ENCODE results near the gene CDH16.

The CDH16 gene

GRCh38 chr16:66903544-66904427 is 14.9 kb downstream of the CDH16 start:
- H3K36me3 ChIP-seq, result no peaks in the 10 kb centered on the region
- no peaks in the 10 kb centered on the region for H3K27me3 ChIP-seq
- peak; percentile 28 for DNase-seq
- TF ChIP-seq CTCF (IDR thresholded peaks at IDR 0.05; ENCODE audit: low read depth, low read length), result no peak
- peaks cover 24% of the 10 kb centered on the region for H3K4me1 ChIP-seq
- no peaks in the 10 kb centered on the region for H3K9me3 ChIP-seq
- H3K4me3 ChIP-seq (ENCODE audit: low read depth, low read length), result no peak overlapping the region

DNA sequence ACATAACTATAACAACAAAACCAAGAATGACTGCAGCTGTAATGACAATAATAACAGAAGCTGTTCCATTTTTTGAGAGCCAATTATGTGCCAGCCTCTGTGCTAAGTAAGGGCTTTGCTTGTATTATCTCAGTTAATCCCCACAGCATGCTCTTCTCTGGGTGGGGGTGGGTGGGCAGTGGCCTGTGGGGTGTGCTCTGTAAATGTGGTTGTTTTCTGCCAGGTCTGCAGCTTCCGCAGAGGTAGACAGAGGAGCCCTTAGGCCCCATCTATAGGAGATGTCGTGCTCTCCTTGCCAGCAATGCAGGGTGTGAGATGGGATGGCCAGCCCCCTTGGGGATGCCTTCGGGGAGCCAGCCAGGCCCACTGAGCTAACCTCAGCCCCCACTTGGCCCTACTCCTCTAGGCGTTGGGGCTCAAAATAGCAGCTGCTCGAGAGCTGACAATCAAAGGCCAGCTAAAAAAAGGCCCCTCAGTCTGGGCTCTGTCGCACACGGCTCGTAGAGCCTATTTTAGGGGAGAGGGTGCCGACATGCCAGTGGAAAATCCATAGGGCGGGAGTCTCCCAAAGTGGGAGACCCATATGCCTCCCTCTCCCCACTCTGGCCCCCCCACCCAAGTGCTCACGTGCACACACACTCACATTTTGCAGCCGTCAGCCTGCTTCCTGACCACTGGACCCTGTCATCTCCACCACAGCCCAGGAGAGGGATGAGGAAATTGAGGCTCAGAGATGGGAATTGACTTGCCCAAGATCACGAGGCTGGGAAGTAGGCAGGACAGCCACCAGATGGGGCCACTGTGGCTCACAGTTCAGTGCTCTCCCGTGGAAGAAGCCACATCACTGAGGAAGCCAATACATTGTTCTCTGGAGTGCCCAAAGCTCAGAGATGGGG is 15.8 kb downstream of the CDH16 start:
- Histone ChIP-seq H3K9me3 (no peaks in the 10 kb centered on the region), H3K27me3 (no peaks in the 10 kb centered on the region), H3K36me3 (no peaks in the 10 kb centered on the region), H3K4me1 (peaks cover 27% of the 10 kb centered on the region), H3K4me3 (ENCODE audit: low read depth, low read length) (no peak overlapping the region)
- no peak for DNase-seq
- no peak for TF ChIP-seq CTCF (IDR thresholded peaks at IDR 0.05; ENCODE audit: low read depth, low read length)

DNA sequence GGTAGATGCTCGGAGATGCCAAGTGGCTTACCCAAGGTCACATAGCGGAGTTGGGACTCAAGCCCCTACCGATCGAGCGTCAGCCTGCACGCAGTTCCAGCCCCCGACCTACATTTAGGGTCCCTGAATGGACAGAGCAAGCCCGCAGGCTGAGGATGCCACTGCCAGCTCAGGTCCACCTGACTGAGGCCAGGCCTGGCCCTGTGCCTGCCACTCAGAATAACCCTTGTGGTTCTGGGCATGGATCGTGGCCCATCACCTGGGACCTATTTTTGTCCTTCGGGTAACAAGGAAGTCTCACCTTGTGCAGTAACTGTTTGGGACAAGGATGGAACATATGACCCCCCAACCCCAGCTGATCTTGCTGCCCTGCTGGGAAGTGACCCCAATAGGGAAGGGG is 17.1 kb downstream of the CDH16 start:
- no peaks in the 10 kb centered on the region for H3K36me3 ChIP-seq
- TF ChIP-seq CTCF (IDR thresholded peaks at IDR 0.05; ENCODE audit: low read depth, low read length), result no peak
- H3K4me1 ChIP-seq, result peaks cover 27% of the 10 kb centered on the region
- no peaks in the 10 kb centered on the region for H3K27me3 ChIP-seq
- H3K9me3 ChIP-seq, result no peaks in the 10 kb centered on the region
- no peak overlapping the region for H3K4me3 ChIP-seq (ENCODE audit: low read depth, low read length)
- no peak for DNase-seq

DNA sequence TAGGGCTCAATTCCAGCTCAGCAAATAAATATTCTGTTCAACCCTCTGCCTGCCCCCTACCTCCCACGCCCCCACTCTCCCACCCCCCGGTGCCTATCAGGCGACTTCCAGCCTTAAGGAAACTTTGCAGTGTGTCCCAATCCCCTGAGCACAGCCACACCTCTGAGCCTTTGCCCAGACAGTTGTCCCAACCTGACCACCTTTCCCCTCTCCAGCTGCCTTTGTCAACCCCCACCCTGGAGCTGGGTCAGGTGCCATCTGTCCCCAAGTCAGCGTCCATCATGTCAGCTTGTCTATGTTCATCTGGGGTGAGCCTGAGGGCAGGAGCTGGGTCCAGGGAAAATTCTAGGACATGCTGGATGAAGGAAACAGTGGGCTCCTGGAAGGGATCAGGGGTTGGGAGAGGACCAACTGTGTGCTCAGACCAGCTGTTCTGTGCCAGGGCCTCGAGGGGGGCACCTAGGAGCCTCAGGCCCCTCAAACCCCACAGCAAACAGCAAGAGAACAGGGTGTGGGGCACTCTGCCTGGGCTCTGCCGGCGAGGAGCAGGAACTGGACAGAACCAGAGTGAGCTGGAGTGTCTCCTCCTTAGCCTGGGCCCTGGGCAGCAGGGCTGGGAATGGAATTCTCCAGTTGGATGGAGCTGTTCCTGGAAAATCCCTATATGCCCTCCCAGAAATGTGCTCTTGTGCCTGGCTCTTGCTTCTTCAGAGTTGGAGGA is 17.8 kb downstream of the CDH16 start:
- no peak for DNase-seq
- no peaks in the 10 kb centered on the region for H3K9me3 ChIP-seq
- peaks cover 26% of the 10 kb centered on the region for H3K4me1 ChIP-seq
- no peak for TF ChIP-seq CTCF (IDR thresholded peaks at IDR 0.05; ENCODE audit: low read depth, low read length)
- no peaks in the 10 kb centered on the region for H3K36me3 ChIP-seq
- no peaks in the 10 kb centered on the region for H3K27me3 ChIP-seq
- no peak overlapping the region for H3K4me3 ChIP-seq (ENCODE audit: low read depth, low read length)

DNA sequence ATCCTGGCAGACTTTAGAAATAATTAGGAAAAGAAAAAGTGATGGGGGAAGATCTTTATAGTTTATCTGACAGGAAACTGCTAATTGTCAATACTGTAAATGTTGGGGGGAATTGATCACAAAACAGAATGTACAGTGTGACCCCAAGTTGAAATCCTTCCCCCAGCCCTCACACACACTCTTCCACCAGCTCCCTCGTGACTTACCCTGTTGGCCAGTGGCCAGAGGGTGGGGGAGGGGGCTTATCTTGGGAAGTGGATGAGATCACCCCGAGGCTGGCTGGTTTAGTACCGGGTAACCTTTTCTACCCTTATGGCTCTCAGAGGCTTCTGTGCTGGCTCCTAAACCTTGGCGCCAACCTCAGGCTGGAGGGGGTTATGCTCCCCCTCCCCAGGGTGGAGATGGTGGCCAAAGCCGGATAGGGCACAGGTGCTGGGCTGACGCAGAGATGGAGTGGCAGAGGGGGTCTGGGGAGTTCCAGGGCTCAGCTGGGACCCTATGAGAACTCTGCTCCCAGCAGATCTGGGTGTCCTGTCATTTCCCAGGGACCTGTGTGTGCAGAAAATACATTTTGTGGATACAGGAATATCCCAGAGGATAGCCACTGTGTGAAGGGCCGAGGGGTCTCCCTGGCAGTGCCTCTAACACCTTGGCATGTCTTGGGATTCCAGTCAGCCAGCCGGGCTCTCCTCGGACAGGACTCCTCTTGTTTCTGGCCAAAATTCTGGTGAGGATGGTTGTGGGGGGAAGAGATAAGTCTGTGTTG is 18.6 kb downstream of the CDH16 start:
- H3K36me3 ChIP-seq, result no peaks in the 10 kb centered on the region
- no peak overlapping the region for H3K4me3 ChIP-seq (ENCODE audit: low read depth, low read length)
- no peaks in the 10 kb centered on the region for H3K27me3 ChIP-seq
- peak; percentile 92 for DNase-seq
- peaks cover 23% of the 10 kb centered on the region for H3K4me1 ChIP-seq
- H3K9me3 ChIP-seq, result no peaks in the 10 kb centered on the region
- TF ChIP-seq CTCF (IDR thresholded peaks at IDR 0.05; ENCODE audit: low read depth, low read length), result no peak
